ENCODE measurements around the gene OGFOD2.
"Not testable (repeated sequence)": the region's sequence is repeated elsewhere in the genome, so short reads cannot be mapped to it uniquely, and the experiment has no call there.

DNA sequence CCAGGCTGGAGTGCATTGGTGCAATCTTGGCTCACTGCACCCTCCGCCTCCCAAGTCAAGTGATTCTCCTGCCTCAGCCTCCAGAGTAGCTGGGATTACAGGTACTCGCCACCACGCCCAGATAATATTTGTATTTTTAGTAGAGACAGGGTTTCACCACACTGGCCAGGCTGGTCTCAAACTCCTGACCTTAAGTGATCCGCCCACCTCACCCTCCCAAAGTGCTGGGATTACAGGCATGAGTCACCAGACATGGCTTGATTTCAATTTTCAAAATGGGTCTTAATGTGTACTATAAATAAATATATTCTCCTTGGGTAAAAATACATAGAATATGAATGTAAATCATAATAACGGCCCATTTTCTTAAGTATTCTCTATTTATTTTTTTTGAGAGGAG is 33.7 kb upstream of the OGFOD2 start:
- TF ChIP-seq, protein P1, sequence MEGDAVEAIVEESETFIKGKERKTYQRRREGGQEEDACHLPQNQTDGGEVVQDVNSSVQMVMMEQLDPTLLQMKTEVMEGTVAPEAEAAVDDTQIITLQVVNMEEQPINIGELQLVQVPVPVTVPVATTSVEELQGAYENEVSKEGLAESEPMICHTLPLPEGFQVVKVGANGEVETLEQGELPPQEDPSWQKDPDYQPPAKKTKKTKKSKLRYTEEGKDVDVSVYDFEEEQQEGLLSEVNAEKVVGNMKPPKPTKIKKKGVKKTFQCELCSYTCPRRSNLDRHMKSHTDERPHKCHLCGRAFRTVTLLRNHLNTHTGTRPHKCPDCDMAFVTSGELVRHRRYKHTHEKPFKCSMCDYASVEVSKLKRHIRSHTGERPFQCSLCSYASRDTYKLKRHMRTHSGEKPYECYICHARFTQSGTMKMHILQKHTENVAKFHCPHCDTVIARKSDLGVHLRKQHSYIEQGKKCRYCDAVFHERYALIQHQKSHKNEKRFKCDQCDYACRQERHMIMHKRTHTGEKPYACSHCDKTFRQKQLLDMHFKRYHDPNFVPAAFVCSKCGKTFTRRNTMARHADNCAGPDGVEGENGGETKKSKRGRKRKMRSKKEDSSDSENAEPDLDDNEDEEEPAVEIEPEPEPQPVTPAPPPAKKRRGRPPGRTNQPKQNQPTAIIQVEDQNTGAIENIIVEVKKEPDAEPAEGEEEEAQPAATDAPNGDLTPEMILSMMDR (IDR thresholded peaks at IDR 0.05), result not testable (repeated sequence)
- not testable (repeated sequence) for TF ChIP-seq POLR2A (IDR thresholded peaks at IDR 0.05)
